NT2/D1 (cell line): ENCODE data around the gene PRF1.

Experiments
- DNase-seq: peaks from one replicate; pipeline ENCODE4 v3.0.0-alpha.2; 2011; ENCODE audit warnings: low read depth, low spot score
- H3K27me3 ChIP-seq: 2 replicates; pipeline ENCODE4 v1.6.0; 2011; ENCODE audit warnings: mild to moderate bottlenecking; ENCODE audit not compliant: insufficient read length, insufficient read depth
- H3K36me3 ChIP-seq: 2 replicates; pipeline ENCODE4 v1.6.1; 2011; ENCODE audit warnings: mild to moderate bottlenecking, low read length, mixed read lengths; ENCODE audit not compliant: insufficient read depth, insufficient read length
- H3K4me1 ChIP-seq: 2 replicates; pipeline ENCODE4 v1.5.1; 2011; ENCODE audit not compliant: insufficient read depth, insufficient read length
- H3K4me3 ChIP-seq: 2 replicates; pipeline ENCODE4 v1.5.1; 2011; ENCODE audit warnings: low read depth; ENCODE audit not compliant: insufficient read length
- H3K9ac ChIP-seq: 2 replicates; pipeline ENCODE4 v1.6.0; 2011; ENCODE audit warnings: low read depth; ENCODE audit not compliant: insufficient read length
- H3K9me3 ChIP-seq: 2 replicates; pipeline ENCODE4 v1.5.1; 2011; ENCODE audit warnings: mild to moderate bottlenecking, low read length; ENCODE audit not compliant: insufficient read depth
- SUZ12 ChIP-seq: IDR thresholded peaks from 2 replicates; pipeline ENCODE4 v1.6.1; 2011; ENCODE audit not compliant: insufficient read length, insufficient read depth; ENCODE audit errors: extremely low read depth
- YY1 ChIP-seq: IDR thresholded peaks from 2 replicates; pipeline ENCODE4 v1.6.1; 2011; ENCODE audit not compliant: insufficient read length, insufficient read depth
- ZNF274 ChIP-seq: IDR thresholded peaks from 2 replicates; pipeline ENCODE4 v1.6.1; 2011; ENCODE audit warnings: mild to moderate bottlenecking, low read depth, low read length

The PRF1 gene

GRCh38 chr10:70565556-70566514 lies 36.7 kb downstream of the PRF1 start:
- Histone ChIP-seq H3K9me3 (no peaks in the 10 kb centered on the region), H3K36me3 (no peaks in the 10 kb centered on the region), H3K9ac (no peak overlapping the region), H3K27me3 (no peaks in the 10 kb centered on the region), H3K4me1 (peaks cover 9% of the 10 kb centered on the region), H3K4me3 (no peak overlapping the region)
- no peak for TF ChIP-seq ZNF274
- DNase-seq, result no peak

GRCh38 chr10:70564901-70565351 lies 37.6 kb downstream of the PRF1 start:
- TF ChIP-seq YY1, result no peak
- no peak for TF ChIP-seq SUZ12
- no peak for TF ChIP-seq ZNF274
- Histone ChIP-seq H3K36me3 (no peaks in the 10 kb centered on the region), H3K4me3 (no peak overlapping the region), H3K9ac (no peak overlapping the region), H3K27me3 (no peaks in the 10 kb centered on the region), H3K4me1 (peaks cover 15% of the 10 kb centered on the region), H3K9me3 (no peaks in the 10 kb centered on the region)
- no peak for DNase-seq

GRCh38 chr10:70564113-70564725 lies 38.3 kb downstream of the PRF1 start:
- TF ChIP-seq YY1 (no peak), ZNF274 (no peak), SUZ12 (no peak)
- Histone ChIP-seq H3K4me3 (no peak overlapping the region), H3K27me3 (no peaks in the 10 kb centered on the region), H3K9ac (no peak overlapping the region), H3K4me1 (peaks cover 15% of the 10 kb centered on the region), H3K36me3 (no peaks in the 10 kb centered on the region), H3K9me3 (no peaks in the 10 kb centered on the region)
- no peak for DNase-seq

- DNase-seq, result no peak
Observed at GRCh38 chr10:70563230-70563629, 39.3 kb downstream of the PRF1 start.

GRCh38 chr10:70562036-70562755 lies 40.3 kb downstream of the PRF1 start:
- TF ChIP-seq ZNF274 (no peak), YY1 (no peak), SUZ12 (no peak)
- no peaks in the 10 kb centered on the region for H3K36me3 ChIP-seq
- H3K4me1 ChIP-seq, result peaks cover 19% of the 10 kb centered on the region
- H3K4me3 ChIP-seq, result no peak overlapping the region
- no peaks in the 10 kb centered on the region for H3K9me3 ChIP-seq
- no peak for DNase-seq
- H3K9ac ChIP-seq, result no peak overlapping the region
- no peaks in the 10 kb centered on the region for H3K27me3 ChIP-seq

More at GRCh38 chr10:70563230-70563629, 39.3 kb downstream of the PRF1 start:
- Histone ChIP-seq H3K27me3 (no peaks in the 10 kb centered on the region), H3K9ac (no peak overlapping the region), H3K36me3 (no peaks in the 10 kb centered on the region), H3K4me1 (peaks cover 19% of the 10 kb centered on the region), H3K9me3 (no peaks in the 10 kb centered on the region), H3K4me3 (no peak overlapping the region)
- TF ChIP-seq SUZ12 (no peak), YY1 (no peak), ZNF274 (no peak)

- no peaks in the 10 kb centered on the region for H3K9me3 ChIP-seq
- DNase-seq, result no peak
- peaks cover 19% of the 10 kb centered on the region for H3K4me1 ChIP-seq
- no peak for TF ChIP-seq SUZ12
- no peak for TF ChIP-seq YY1
- no peak for TF ChIP-seq ZNF274
- H3K27me3 ChIP-seq, result no peaks in the 10 kb centered on the region
- no peak overlapping the region for H3K4me3 ChIP-seq
- no peak overlapping the region for H3K9ac ChIP-seq
- no peaks in the 10 kb centered on the region for H3K36me3 ChIP-seq
Observed at GRCh38 chr10:70561558-70561957, 41.0 kb downstream of the PRF1 start.

GRCh38 chr10:70561070-70561469 lies 41.5 kb downstream of the PRF1 start:
- Histone ChIP-seq H3K9me3 (no peaks in the 10 kb centered on the region), H3K36me3 (no peaks in the 10 kb centered on the region), H3K4me1 (peaks cover 19% of the 10 kb centered on the region), H3K4me3 (no peak overlapping the region), H3K27me3 (no peaks in the 10 kb centered on the region), H3K9ac (no peak overlapping the region)
- no peak for TF ChIP-seq YY1
- no peak for TF ChIP-seq ZNF274
- no peak for TF ChIP-seq SUZ12
- DNase-seq, result no peak
